Measurements from ENCODE around the gene ADGRB3. TPM values are rescaled to one million over a fixed set of nuclear protein-coding genes. Genes with fewer than 3 reads are reported as not detected.
A peak's percentile ranks its signal among the peaks of the same experiment; 100 is the strongest.
"Not testable (repeated sequence)": the region's sequence is repeated elsewhere in the genome, so short reads cannot be mapped to it uniquely, and the experiment has no call there.

ADGRB3 gene
- total RNA-seq, 1 donor from 2014 or later: 179 TPM

DNA sequence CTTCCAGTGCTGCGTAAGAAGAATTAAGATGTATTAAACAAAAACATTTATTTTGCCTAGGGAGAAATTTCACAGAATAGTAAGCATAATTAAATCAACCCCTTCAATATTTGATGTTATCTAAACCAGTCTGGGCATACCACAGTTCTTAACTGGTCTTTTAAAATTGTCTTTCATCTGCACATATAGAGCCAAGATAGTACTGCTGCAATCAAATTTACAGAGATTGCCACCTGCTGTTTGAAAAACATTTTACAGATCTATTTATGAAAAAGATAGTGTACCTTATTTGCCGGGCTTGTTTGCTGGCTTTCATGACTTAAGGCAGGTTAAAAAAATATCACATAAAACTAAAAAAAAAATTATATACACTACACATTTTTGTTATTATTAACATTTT is 323.2 kb downstream of the ADGRB3 start:
- no peak for DNase-seq

DNA sequence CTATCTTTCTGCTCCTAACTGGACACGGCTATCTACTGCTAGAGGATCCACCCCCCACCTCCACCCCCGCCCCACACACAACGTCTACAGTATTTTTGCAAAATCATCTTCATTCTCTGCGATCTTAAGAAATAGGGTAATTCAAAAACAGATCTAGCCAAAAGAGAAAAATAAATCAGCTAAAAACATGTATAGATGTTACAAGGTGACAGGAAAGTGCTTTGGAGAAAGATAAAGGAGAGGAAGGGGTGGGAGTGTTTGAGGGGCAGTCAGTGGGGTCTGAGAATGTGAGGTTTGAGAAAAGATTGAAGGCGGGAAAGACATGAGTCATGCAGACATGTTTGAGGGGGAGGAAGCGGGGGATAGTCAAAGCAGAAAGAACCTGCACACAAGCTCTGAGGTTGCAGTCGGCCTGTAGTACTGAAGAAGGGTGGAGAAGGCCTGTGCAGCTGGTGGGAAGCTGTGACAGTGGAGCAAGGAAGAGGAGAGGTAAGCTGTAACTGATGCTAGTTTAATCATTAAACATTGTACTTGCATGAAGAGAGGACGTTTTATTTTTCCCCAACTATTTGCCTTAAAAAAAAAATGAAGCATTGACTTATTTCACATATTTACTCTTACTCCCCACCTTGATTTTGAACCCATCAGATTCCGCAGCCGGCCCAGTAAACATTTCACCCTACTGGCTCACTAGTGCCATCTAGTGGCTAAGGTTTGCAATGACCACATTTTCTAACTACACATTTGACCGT is 332.6 kb downstream of the ADGRB3 start:
- DNase-seq: peak; percentile 3

DNA sequence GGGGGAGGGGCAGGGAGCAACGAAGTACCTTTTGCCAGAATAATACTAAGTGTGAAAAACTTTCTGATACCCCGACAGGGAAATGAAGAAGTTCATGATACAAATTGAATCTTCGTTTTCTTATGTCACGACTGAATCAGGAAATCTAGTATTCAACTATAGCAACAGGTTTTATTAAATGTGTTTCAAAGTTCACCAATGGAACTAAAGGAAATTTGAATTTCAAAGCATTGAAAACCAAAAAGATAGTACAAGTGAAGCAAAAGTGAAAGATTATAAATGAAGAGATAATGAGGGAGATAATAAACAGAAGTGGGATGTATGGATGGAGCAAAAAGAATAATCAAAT is 333.2 kb downstream of the ADGRB3 start:
- DNase-seq: no peak

DNA sequence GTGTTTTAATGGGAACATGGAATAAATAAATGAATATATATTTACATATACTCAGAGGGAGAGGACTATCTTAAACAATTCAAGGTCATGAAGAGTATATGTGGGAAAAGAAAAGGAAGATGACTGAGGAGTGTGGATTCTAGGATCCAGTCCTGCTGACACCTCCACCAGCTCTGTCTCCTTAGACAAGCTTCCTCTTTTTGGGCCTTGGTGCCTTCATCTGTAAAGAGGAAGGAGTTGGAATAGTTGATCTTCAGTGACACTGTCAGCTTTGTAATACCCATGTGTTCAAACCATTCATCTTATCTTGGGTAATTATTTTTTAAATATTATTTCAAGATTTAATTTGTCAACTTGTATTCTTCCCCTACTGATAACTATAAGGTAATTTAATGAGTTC is 338.0 kb downstream of the ADGRB3 start:
- no peak for DNase-seq

DNA sequence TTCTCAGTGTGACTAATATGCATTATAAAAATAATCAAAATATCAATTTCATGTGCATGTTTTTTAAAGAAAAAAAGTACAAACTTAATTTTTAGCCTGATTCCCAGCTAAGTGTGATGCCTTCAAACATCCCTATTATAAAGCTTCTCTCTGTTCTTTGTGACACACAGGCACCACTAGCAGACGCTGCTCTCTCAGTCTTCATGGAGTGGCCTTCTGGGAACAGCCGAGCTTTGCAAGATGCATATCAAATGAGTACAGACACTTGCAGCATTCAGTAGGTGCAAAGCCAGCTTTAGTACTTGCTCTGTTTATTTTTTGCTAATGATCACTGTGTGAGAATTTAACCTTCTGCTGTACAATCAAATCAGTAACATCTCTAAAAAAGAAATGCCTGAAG is 340.0 kb downstream of the ADGRB3 start:
- peak; percentile 51 for DNase-seq

DNA sequence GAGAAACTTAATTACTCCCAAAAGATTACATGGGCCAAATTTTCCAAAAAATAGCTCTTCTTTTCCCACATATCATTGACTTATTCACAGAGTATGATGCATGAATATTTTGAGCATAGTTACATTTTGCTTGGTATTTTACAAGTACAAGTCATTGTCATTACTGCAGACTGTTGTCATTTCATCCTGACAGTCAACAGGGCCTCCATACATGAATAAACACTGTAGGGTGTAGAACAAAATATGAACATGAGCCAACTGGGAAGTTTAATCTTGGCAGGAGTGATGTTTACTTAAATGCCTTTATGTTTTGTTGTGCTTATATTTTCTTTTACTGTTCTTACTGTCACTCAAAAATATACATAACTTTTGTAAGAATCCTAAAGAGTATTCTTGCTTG is 340.7 kb downstream of the ADGRB3 start:
- DNase-seq: no peak

DNA sequence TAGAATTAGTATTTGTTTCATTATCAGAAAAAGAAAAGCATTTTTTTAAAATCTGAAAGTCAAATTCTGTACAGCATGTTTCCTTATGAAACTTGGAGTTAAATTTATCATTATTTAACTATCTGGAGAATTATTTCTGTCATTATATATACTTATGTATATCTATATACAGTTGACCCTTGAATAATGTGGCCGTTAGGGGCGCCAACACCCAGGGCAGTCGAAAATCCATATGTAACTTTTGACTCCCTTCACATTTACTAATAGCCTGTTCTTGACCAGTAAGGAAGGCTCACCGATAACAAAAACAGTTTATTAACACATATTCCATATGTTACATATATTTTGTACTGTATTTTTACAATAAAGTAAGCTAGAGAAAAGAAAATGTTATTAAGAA is 341.2 kb downstream of the ADGRB3 start:
- DNase-seq: no peak

DNA sequence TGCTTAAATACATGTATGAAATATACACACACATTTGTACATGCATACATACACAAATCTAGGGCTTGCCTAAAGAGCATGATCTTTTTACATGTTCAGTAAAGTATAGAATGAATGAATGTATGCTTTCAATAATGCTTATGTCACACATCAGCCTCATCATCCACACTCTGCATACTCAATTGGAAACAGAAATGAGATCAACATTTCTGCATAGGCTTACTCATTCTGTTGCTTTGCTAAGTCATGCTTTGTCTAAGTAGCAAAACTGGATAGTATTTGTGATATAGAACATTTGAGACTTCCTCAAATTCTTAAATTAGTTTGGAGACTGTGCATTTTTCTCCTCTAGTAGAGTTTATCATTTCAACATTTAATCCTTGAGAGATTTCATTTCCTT is 343.3 kb downstream of the ADGRB3 start:
- DNase-seq: no peak

DNA sequence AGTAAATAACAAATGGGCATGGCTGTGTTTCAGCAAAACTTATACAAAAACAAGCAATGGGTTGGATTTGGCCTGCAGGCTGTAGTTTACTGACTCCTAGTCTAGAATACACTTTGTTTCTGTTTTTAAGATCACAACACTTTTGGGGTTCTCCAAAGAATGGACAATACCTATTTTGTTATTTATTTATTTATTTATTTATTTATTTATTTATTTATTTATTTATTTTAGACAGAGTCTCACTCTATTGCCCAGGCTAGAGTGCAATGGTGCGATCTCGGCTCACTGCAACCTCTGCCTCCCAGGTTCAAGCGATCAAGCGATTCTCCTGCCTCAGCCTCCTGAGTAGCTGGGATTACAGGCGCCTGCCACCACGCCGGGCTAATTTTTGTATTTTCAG is 346.6 kb downstream of the ADGRB3 start:
- not testable (repeated sequence) for DNase-seq

DNA sequence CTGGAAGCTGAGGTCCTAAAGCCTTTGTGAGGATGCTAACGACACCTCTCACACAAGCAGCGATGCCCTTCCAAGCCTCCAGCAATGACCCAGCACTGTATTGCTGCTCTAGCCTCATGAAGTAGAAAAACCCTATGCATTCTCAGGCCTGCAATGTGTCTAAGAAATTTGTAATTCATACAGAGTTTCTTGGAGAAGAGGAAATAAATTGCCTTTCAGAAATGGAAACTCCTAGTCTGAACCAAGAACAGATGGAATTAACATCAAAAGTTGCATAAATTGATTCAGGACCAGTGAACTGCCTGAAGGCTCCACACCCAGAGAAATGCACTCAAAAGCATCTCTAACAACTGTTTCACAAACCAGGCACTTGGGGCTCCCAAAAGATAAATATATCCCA is 353.6 kb downstream of the ADGRB3 start:
- DNase-seq: no peak

DNA sequence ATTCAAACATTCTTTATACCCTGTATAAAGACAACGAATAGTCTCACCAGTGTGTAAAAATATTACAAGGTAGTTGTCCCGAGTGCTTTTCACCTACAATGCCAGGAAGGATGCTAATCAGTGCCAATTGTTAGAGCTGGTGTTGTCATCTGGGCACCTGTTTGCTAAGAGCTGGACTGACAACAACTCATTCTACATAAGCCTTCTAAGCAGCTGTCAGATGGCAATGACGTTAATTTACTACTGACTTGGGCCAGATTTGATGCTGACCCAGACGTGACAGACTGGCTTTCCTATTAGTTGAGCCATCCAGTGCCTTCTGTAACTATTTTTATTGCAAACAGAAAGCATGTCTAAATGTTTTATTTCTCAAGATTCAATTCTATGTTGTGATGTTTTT is 355.2 kb downstream of the ADGRB3 start:
- no peak for DNase-seq

DNA sequence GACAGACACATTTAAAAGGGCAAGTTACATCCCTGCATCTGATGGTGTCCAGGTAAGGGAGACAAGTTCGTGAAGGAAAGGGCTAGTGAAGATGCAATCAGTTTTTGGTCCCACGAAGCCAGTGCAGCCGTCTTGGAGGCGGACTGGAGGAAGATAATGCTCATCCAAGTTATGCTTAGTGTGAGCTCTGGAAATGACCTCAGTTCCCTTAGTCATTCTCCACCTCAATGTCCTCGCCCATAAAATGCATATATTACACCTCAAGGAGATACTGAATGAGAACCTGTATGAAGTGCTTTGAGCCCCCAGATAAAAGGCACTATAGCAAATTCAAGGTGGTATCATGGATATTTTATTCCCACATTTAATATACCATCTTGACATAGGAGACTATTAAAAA is 358.8 kb downstream of the ADGRB3 start:
- no peak for DNase-seq

DNA sequence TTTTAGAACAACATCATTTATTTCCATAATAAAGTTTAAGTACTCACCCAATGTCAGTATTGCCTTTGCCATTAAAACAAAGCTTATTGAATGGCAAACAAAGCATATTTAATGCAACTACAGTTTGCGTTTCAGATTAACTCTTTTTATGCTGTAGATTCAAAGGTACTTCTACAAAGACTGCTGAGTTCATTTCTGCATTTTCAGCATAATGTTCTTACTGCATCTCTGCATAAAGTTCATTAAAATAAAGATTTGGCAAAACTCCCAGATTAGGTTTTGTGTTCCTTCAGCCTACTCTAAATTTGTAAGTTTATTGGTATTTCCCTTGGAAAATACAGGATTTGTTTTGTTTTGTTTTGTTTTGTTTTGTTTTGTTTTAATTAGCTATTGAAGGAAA is 359.4 kb downstream of the ADGRB3 start:
- DNase-seq: no peak

DNA sequence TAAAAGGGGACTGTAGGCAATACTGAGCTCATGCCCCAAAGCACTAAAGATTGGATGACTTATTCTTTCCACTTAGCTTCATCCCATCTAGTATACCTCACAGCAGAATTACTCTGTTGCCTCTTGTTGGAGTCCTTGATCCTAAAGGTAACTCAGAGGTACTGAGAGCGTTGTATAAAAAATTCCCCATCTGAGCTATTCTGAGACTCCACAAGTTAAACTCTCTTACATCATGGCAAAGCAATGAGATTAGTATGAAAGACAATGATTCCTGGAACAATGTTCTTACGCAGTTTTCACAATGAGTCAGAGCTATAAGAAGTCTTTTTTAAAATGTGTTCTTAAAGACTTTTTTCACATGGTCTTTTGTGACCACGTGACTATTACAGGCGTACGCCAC is 370.1 kb downstream of the ADGRB3 start:
- no peak for DNase-seq

DNA sequence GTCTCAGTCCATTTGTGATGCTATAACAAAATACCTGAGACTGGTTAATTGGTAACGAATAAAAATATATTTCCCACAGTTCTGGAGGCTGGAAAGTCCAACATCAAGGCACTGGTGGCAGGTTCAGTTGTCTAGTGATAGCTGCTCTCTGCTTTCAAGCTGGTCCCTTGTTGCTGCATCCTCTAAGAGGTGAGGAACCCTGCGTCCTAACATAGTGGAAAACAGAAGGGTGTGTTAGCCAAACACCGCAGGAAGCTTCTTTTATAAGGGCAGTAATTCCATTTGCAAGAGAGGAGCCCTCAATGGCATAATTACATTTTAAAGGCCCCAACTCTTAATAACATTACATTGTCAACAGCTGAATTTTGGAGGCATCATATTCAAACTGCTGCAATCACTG is 372.7 kb downstream of the ADGRB3 start:
- no peak for DNase-seq

DNA sequence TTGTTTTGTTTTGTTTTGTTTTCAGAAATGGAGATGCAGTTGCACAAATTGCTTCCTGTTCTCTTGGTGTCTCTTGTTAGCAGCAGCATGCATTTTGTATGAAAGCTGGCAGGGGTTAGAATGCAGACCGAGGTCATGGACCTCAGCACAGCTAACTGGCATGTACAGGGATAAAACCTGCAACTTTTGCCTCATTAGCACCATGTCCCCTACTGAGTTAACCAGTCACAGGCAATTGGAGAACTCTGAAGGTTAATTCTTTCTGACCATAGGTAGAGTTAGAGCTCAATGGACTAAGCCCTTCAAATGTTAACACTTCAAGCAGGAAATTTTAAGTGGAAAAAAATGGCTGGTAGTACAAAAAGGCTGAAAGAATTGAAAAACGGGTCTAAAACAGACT is 377.1 kb downstream of the ADGRB3 start:
- no peak for DNase-seq

DNA sequence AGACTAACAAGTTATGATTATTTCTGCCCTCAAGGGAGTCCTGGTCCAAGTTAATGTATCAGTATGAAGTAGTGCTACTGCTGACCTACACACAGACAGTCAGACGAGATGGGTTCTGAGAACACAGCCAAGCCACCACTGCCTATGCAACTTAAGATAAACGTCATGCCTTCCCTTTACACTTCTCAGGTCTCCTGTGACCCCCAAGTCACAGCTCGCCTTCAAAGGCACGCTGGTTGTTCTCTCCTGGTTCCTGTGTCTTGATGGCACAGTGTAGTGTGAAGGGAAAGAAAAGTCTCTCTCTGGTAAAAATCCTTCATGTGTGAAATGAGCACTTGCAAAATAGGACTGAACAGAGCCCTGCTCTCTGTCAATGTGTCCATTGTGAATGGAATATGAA is 377.8 kb downstream of the ADGRB3 start:
- DNase-seq: no peak

DNA sequence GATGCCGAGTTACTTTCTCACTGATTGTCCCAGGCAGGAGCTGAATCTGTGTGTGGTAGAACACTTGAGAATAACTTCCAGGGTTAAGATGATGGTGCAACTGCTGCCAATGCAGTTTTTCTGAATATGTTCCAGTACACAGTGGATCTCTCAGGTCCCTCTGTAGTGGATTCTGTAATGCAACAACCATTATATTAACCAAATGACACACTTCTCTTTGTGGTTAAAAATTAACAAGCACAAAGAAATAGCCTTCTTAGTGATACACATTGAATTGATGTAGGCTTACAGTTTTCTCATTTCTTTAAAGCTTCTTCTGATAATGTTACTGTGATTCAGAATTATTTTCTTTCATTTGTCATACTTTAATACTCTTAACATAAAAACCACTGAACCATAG is 383.8 kb downstream of the ADGRB3 start:
- no peak for DNase-seq

DNA sequence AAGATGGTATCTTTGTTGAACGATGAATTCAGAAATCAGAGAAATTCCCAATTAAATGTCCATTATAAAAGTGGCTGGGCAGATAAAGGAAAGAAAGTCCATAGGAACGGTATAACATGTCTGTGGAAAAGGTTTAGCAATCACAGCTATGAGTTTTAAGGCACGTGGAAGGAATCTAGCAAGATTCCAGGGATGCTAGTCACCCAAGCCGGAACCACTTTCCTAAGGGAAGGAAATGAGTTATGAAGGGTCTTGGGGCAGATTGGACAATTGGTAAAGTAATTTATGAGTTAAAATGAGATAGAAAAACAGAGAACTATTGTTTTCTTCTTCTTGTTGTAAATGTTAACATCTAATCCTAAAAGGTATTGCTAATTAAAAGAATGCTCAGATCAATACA is 384.8 kb downstream of the ADGRB3 start:
- no peak for DNase-seq

DNA sequence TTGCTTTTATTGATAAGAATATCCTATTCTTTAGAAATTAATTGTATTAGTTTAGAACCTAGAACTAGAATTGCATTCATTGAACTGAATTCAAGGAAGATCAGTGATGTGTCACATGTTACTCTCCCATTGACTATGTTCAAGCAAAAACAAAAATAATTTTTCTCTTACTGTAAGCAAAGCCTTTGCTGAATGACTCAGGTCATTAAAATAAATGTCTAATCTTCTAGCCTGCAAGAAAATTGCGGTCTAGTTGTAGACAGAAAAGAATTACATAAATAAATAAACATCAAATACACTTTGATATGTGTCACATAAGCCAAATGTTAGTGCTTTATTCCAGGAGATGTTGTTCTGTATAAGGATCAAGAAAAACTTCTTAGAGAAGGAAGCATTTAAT is 387.9 kb downstream of the ADGRB3 start:
- DNase-seq: no peak

DNA sequence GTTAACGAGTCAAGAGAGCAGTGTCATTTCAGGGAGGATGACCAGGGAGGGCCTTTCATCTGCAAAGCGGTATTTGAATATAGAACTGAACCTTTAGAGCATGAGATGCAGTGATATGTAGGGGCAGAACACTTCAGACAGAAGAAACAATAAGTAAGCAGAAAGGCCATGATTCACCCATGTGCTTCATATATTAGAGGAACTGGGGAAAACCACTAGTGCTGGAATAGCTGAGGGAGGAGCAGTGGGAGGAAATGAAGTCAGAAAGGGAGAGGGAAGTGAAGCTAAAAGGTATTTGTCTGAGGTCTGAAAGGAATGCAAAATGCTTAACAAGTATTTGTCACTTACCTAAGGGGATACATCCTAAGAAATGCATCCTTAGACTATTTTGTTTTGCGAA is 391.2 kb downstream of the ADGRB3 start:
- DNase-seq: no peak

DNA sequence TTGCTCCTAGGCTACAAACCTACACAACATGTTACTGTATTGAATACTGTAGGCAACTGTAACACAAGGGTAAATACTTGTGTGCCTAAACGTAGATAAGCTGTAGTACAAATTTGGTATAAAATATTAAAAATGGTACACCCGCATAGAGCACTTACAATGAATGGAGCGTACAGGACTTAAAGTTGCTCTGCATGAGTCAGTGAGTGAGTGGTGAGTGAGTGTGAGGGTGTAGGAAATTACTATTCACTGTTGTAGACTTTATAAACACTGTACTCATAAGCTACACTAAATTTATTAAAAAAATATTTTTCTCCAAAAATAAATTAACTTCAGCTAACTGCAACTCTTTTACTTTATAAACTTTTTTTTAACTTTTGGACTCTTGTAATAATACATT is 391.6 kb downstream of the ADGRB3 start:
- DNase-seq: no peak

DNA sequence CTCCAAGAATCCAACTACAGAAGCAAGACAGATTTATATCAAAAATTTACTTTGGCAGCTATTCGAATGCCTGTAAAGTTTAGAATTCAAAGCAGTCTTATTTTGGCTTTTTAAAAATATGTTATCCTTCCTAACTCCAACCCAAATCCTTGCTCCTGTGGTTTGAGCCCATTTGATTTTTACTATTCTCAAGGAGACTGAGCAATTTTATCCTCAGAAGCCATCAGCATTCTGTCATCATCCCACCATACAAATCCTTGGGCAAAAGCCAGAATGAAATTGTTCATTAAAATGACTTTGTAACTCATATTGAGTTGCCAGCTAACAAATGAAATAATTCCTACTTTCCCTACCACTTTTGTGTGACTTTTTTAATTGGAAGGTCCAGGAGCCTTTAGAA is 392.8 kb downstream of the ADGRB3 start:
- no peak for DNase-seq

DNA sequence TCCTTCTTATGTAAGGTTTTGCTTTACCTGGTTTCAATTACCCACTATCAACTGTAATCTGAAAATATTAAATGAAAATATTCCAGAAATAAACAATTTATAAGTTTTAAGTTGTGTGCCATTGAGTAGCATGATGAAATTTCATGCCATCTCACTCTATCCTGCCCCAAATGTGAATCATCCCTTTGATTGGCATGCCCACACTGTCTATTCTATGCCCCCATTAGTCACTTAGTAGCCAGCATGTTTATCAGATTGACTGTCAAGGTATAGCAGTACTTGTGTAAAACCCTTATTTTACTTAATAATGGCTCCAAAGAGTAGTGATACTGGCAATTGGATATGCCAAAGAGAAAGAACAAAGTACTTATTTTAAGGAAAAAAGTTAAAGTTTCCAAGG is 403.8 kb downstream of the ADGRB3 start:
- DNase-seq: no peak

DNA sequence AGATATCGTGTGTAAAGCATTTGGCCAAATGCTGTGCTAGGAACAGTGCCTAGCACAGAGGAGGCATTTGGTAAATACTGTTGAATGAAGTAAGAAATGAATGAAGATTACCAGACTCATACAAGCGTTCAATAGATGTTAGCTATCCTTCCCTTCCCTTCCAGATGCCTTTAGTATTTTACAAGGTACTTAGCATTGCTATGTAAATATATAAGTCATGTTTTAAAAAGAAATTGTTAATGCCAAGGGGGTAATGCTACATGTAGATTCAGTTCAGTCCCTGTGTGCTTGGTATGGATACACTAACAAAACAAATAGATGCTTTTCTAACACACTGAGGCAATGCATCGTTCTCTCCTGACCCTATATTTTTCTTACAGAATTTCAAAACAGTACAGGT is 407.2 kb downstream of the ADGRB3 start:
- no peak for DNase-seq

Measured in occipital lobe (tissue), 2 donors.